ENCODE measurements around the gene ZNF407.

Gene ZNF407

DNA sequence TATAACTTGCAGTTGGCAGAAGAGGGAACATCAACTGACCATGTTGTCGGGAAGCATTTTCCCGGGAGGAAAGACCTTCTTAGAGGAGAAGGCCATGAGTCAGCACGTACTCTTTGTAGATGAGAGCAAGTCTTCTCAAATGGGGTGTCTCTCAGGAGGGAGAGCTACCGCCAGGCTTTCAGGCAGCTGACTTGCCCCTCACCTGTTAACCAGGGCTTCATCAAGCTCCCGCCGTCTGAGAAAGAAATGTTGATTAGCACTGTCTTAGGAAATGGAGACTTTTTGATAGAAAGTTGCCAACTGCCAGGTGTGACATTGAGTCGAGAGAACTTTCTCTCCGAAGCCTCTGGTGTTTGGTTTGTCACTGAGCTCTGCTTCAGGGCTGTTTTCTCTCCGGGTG is 196.1 kb downstream of the ZNF407 start:
- no peak for ATAC-seq

DNA sequence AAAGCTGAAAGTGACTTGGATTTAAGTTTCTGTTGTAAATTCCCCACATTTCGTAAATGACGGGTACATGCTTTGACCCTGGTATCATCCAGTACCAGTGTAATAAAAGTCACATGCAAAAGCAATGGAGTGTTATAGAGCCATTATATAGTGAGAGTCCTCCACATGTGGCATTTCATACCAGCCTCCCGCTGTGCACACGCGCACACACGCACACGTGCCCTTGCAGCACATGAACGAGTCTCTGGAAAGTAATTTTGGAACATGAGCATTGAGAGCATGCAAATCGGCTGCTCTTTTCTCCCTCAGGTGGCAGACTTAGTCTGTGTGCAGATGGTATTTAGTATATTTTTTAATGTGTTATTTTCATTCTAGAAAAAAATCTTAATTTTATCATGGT is 198.1 kb downstream of the ZNF407 start:
- ATAC-seq = no peak

DNA sequence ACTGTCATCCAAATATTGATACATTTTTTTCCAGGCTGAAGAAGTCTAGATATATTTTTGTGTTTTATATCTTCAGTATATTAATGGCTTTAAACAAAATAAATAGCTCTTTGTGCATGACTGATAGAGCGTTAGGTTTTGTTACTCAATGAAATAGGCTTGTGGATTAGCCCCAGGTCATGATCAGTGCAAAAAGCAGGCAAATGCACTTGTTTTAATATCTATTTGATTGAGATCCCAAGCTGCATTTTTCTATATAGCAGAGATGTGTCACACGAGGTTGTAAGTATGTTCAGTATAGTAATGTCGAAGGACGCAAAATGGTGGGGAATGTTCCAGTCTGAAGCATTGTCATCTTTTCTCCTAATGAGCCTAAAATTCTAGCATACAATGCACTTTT is 198.5 kb downstream of the ZNF407 start:
- no peak for ATAC-seq

DNA sequence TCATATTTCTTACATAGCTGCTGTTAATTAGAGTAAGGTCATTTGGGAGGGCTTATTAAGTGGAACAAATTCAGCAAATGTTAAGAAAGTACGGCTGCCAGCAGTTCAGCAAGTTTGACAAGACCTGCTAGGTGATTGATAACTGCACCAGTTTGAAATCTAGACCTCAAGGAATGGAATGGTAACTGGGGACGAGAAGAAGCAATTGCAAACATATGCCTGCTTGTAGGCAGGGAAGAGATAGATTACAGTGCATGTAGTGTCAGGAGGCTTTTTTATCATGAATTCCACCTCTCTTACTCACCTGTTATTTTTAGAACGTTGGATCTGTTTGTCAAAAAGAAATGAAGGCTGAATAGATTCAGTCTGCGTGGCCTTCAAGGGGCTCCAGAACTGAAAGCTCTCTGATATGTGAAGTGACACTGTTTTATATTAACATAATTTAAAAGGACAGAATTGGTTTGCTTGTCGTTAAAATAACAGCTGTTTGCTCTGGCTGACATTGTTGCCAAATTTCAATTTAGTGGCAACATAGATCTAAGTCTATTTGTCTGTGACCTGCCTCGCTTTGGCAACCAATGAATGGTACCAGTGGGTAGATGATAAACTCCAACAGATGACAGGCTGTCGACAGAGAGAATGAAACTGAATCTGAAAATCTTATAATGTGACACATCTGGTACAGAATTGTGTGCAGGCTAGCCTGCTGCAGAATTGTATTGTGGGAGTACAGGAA is 199.3 kb downstream of the ZNF407 start:
- ATAC-seq = peak; percentile 95 to 99

DNA sequence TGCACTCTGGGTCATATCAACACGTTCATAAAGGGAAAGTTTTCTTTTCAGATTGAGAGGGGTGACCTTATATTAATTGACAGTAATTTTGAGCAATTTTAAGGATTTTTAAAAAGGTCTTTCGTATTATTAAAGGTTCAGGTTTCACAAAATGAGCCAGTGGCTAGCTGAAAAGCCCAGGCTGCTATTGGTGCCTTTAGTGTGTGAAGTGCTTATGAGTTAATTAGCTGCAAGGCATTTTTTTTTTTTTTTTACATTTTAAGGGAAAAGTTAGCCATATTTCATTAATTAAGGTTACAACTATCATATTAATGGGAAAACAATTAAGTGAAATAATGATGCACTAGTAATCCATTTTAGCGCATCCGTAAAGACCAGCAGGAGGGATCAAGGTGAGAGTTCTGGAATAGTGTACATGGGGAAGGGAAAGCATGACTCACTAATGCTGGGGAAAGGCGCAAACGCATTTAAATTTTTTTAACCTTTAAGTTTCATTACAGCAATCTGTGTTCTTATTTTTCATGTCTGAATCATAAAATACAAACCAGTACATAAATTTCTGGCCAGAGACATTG is 200.0 kb downstream of the ZNF407 start:
- no peak for ATAC-seq

DNA sequence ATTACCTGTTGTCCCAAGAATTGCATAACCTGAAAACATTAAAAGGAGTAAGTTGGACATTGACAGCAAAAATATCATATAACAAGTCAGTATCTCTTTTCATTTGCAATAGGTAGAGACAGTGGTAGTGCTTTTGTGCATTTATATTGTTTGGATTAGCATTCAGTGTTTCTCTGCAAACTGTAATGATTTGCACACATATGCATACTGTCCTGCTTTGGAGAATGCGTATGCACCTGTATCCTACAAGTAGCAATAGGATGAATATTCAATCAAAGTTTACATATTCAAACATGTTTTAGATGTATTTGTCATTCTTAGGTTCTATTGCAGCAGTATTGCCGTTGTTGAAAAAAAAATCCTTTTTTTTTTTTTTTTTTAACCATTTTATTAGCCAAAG is 201.9 kb downstream of the ZNF407 start:
- ATAC-seq = no peak

DNA sequence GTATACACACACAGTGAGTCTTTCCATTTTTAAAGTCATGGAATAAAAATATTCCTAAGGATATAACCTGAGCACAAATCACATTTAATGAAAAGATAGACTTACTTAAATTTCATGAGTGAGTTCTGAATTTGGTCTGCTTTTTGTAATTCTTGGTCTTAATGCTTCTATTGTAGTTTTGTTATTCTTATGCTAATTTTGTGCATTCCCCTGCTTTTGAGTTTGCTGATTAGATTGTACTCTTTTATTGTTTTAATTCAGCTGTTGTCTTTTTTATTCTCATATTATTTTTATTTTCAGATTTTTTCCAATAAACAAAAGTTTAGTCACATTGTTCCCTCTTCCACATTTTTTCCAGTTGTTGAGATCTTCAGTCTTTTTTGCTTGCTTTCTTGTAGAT is 202.4 kb downstream of the ZNF407 start:
- no peak for ATAC-seq

DNA sequence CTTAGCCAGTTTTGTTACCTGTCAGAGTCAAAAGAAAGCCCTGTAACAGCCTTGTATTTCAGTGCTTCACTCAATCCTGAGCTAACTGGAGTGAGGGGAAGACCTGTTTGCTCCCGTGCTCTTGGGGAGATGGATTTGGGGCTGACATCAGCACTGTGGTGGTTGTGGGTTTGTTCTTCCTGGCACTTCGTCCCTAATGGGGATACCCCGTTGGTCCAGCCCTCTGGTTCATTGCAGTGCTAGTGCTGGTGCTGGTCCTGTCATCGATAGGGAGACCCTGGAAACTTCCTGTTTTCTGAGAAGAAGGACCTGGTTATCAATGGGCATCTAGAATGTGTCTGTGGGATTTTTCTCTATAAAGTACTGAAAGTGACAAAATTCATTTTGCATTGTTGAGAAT is 205.4 kb downstream of the ZNF407 start:
- ATAC-seq = no peak

DNA sequence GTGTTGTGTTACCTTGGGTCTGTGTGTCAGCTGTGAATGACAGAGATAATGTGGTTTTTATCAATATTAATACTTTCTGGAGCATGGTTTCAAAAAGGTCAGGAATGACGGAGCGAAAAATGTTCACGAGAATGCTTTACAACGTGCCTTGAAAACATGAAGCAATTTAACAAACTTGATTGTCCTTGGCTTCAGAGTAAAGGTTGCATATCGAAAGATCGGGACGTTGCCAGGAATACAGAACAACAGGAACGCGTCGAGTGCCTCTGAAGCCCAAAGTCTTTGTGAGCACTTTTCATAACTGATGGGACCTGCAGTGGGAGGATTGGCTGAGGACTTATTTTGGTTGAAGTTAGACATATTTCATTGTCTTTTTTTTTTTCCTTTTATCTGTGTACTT is 206.1 kb downstream of the ZNF407 start:
- ATAC-seq = no peak

DNA sequence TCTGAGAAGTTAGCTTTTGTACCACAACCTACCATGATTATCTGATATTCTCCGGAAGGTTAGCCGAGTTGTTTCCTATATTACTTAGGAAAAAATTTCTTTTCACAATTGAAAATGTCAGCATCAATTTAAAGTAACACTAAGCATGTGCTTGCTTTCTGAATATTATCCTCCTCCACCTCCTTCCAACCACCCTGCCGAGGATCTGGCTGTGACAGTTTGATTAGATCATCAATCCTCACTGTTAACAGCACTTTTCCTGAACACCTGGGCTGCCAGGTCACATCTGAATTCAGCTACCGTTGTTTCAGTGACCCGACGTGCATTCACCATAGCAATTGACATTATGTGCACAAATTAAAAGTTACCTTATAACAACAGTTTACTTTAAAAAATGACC is 207.0 kb downstream of the ZNF407 start:
- ATAC-seq = no peak

DNA sequence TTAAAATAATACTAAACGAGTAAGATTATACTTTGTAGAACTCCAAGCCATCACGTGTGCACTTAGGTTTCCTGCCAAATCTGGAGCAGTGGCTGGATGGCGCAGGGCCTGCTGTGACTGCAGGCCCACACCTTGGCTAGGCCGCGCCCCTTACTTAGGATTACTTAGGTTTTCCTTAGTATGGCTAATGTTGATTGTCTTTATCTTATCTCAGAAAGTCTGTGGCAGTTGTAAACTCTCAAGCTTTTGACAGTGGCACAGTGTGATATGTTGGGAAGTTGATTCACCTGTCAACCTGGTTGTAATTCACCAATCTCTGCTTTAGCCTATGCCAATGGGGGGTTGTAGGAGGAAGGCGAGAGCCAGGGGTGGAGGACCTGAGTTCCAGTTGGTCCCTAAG is 208.4 kb downstream of the ZNF407 start:
- no peak for ATAC-seq

DNA sequence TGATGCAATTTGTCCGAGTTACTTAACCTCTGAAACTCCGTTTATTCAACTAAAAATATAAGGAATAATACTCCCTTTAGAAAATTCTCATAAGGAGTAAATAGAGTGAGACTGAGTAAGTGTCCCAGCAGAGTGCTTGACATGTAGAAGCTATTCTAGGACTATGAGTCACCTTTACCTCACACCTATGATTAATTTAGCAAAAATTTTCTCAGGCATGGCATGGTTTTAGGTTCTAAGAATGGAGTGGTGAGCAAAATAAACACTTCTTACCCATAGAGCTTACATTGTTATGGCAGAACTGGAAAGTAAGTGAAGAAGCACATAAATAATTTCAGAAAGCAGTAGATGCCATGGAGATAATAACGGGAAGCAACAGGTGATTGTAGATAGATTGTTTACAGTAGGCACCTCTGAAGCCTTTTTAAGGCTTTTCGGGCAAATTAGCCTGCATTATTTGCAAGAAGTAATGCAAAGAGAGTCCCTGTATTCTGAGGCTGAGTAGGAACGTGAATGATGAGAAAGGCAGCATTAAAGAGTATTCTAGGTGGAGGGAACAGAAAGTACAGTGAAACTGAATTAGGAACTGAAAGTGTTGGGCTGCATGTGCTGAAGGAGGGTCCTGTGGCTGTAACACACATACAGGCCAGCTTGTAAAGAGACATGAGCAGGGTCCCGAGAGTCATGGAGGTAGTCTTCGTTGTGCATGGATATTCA is 209.2 kb downstream of the ZNF407 start:
- ATAC-seq = peak; percentile 90 to 98

DNA sequence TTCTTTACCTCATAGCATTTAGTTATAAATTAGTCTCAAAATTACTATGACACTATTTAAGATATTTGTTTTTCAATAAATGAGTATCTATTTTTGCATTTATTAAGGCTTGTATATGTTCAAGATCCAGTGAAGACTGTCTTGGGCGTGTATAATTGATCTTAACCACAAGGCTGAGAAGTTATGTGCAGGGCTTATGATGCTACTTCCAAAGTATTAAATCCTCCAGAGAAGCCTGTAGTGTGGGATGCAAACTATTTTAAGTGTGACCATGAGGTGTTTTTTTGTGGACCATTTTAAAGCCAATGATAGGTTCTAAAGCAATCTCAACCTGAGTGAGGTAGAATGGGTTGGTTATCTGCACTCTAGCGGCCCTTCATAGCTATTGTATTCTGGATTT is 219.9 kb downstream of the ZNF407 start:
- ATAC-seq = no peak

DNA sequence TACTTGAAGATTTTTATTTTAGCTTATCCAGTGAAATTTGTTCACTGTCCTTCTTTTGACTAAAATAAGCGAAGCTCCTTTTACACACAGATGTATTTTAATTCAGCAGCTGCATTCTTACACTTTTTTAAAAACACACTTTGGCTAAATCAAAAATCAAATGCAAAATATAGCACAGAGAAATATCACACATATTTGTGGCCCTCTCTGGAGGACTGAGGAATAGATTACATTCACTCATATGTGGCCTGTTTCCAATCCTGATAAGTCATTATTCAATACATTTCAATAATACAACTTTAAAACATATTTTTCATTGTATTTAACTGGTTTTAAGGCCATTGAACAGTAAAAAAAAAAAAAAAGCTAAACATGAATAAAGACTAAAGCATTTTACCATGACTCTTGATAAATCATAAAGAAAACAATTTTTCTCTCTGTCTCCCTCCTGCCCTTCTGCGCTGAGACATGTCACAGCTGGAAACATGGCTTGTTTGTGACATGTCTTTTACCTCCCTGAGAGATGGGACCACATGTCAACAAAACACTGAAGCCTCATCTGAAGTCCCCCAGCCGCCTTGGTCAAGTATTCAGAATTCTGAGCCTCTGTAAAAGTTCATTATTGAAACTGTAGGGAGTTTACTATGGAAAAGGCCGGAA is 221.0 kb downstream of the ZNF407 start:
- no peak for ATAC-seq

DNA sequence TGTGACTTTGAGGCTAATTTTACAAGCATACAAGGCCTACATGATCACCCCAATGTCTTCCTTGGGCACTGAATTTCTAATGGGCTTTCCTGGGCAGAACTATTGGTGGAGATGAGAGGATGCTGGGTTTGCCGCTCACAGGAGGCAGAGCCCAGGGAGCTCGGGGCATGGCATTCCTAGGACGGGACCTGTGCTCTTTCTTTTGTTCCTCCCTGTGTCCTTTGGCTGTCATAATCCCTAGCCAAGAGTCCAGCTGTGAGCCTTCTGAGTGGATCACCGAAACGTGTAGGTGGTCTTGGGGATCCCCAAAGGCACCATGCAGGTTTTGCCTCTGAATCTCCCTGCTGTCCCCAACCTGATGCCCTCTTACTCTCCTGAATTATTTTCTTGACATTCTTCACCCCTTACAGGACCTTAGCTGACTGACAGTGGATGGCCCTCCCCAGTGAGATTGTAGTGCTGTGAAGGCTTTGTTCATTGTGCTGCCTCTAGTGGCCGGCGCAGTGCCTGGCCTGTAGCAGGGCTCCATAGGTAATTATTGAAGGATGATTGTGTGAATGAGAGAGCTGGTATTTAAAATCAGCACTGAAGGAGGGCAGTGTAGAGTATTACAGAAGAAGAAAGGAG is 221.9 kb downstream of the ZNF407 start:
- peak in 1 of 2 donors; percentile 20 for ATAC-seq

DNA sequence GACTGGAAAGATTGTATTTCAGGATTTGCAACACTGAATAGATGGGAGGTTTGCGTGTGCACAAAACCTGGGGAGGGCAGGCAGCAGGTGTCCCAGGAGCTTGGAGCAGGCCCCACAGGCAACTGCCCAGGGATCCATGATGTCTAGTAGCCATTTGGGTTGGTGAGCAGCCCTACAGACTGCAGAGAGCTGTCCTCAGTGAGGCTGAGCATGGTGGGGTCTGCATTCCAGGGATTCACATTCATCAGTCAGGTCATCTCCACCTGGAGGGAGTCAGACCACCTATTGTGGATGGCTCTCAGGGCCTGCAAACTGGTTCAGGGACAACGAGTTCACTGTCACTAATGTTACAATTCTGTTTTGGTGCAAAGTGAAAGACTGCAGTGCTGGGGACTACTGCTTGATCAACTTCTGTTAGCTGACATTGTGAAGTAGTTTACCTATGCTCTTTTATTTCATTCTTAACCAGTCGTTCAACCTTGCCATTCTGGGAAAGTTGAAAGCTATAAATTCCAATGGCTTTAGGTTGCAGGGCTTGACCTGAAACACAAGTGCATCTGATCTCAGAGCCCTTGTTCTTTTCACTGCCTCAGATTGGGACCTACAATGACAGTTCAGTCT is 222.6 kb downstream of the ZNF407 start:
- ATAC-seq = no peak

DNA sequence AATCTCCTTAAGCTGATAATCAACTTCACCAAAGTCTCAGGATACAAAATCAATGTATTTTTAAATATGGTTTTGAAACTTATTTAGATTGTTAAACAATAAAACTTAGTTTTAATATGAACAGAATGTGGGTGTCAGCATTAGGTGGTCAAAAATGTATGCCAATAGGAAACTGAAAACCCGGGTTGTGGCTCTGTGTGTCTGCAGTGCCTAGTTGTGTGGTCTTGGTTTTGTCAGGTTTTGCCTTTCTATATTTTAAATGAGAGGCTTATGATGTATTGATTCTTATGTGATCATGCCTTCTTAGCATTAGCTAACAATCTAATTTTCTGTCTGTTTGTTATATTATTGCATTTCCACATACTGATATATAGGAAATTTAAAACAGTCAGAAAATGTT is 227.8 kb downstream of the ZNF407 start:
- ATAC-seq = no peak

DNA sequence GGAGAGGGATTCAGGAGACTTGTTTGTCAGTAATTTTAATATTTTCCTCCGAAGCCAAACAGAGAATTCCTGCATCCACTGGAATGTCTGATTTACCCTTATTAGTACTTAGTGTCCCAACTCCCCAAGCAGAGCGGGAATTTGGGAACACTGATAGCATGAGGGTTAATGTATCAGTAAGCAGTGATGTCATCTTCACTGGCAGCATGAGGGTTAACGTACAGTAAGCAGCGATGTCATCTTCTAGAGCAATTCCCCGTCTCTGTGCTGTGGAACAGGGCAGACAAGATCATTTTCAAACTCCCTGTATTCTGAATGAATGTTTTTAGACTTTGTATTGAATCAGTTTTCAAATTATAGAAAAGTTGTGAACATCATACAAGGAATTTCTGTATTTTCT is 228.9 kb downstream of the ZNF407 start:
- ATAC-seq = no peak

DNA sequence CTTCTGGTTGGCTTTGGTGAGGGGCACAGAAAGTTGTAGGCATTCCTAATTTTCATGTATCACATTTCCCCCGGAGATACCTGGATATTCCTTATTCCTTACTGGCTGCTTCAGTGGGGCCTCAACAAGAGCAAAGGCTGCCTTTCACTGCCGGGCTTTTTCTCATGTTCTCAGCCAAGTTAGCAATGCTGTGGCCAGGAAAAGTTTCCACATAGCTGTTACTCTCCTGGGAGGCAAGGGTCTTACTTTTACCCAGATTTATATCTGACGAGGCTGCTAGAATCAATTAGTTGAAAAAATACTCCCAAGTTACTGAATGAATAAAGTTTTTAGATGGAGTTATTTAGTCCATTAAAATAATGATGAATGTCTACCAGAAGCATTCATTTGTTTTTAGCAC is 230.5 kb downstream of the ZNF407 start:
- ATAC-seq = no peak

DNA sequence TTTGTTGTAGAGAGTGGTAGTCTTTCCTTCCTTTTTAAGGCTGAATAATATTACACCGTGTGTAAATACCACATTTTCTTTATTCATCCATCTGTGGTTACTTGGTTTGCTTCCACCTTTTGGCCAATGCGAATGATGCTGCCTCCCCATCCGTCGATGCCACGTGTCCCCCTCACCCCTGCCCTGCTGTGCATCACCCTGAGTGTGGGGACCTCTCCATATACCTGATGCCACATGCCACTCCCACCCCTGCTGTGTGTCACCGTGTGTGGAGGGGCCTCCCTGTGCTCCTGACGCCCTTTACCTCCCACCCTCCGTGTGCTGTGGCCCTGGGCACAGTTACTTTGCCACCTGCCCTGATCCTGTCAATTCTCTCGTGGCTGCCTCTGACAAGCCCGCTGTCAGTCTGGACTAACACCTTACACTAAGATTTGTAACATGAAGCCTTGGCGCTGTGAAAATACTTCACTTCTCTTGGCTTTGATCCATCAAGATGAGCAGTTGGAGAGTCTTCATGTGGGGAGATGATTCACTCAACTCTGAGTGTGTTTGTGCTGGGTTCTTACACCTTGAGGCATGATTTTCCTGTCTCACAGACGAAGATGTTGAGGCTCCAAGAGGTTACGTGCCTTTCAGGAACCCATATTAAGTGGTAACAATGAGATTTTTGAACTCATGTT is 234.0 kb downstream of the ZNF407 start:
- ATAC-seq = no peak

DNA sequence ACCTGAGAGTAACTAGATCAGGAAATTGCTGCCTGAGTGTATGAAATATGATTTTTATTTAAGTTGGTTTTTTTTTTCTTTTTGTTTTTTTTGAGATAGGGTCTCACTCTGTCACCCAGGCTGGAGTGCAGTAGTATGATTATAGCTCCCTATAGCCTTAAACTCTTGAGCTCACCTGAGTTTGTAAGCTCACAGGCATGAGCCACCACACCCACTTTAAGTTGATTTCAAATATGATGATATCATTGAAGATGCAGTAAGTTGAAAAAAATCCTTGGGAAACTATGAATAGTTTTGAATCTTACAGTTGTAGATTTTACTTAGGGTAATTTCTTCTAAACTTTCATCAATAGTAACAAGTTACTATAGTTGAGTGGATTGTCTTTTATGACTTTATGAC is 234.7 kb downstream of the ZNF407 start:
- no peak for ATAC-seq

DNA sequence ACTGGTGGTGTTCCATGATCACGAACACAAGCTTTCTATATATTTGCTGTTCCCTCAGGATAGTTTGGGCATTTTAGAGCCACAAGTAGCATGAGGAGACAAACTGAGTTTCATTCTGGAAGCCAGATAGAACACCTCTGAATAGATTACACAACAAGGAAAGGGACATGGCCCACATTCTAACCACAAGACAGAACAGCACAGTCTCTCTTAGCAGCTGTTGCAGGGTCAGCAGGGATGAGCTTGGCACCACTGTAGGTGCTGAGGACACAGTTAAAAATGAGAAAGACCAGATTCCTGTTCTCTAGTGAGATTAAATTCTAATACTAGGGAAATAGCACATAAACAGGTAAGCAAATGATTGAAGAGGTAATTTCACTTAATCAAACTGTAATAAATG is 235.3 kb downstream of the ZNF407 start:
- no peak for ATAC-seq
